ENCODE results near the gene HMGA1.
"Not testable (repeated sequence)": the region's sequence is repeated elsewhere in the genome, so short reads cannot be mapped to it uniquely, and the experiment has no call there.

The HMGA1 gene

DNA sequence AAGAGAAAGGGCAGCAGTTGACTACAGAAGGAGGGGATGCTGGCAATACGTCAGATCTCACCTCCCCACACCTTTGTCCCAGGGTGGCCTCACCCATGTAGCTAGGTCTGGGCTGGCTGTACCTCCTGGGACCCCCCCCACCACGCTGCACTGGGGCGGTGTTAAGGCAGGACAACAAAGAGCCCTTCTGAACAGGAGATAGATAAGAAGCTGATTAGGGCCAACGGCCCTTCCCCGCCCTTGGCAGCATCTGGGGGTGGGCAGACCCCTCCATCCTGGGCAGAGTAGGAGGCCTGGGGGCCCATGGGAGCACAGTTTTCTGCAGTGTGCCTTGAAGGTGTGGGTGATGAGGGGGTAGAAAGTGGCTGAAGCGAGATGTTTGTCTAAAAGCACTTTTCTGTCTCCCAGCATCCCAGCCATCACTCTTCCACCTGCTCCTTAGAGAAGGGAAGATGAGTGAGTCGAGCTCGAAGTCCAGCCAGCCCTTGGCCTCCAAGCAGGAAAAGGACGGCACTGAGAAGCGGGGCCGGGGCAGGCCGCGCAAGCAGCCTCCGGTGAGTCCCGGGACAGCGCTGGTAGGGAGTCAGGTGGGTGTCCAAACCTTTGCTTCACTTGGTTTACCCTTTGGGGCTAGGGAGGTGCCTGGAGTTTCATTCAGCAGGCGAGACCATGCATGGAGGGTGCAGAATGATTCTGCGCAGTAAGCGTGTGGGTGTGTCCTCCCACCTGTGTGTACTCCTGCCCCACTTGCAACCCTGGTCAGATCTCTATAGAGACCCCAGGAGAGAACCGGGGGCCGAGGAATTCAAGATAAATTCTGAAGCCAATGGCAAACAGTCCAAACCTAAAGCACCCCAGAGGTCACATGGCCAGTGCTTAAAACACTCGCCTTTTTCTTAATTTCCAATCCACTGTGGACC lies 3.9 kb downstream of the HMGA1 start:
- DNase-seq, result no peak

DNA sequence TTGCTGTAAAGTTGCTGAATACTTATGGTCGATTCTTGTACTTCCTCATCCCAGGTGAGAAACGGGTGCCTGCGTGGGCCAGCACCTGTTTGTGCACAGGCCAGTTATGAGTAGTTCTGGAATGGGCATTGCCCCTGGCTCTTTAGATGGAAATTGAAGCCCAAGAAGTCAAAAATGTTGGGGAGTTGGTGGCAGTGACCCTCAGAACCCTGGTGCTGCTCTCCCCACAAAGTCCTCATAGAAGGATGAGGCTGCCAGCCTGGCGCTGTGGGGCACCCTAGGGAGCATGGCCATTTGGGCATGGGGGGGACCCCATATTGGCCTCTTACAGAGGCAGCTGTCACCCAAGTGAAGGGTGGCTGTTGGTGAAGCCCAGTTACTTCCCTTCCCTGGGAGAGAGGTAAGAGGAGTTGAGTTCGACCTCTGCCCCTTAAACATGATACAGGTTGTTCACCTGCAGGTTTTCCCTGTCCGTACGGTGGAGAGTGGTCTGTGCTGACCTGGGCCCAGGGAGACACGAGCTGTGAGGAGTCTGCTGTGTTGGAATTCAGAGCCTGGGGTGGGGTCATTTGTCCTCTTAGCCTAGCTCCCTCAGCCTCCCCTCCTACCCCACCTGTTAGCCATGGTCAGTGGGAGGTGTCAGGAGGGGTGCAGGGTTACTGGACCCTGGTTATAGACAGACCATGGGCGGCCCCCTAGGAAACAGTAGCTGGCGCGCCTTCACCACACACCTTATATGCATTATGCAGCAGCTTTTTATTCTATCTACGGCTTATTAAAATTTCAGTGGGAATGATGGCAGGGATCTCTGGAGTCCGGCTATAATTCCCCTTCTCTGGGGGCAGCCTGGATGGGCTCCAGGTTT lies 4.9 kb downstream of the HMGA1 start:
- no peak for DNase-seq

DNA sequence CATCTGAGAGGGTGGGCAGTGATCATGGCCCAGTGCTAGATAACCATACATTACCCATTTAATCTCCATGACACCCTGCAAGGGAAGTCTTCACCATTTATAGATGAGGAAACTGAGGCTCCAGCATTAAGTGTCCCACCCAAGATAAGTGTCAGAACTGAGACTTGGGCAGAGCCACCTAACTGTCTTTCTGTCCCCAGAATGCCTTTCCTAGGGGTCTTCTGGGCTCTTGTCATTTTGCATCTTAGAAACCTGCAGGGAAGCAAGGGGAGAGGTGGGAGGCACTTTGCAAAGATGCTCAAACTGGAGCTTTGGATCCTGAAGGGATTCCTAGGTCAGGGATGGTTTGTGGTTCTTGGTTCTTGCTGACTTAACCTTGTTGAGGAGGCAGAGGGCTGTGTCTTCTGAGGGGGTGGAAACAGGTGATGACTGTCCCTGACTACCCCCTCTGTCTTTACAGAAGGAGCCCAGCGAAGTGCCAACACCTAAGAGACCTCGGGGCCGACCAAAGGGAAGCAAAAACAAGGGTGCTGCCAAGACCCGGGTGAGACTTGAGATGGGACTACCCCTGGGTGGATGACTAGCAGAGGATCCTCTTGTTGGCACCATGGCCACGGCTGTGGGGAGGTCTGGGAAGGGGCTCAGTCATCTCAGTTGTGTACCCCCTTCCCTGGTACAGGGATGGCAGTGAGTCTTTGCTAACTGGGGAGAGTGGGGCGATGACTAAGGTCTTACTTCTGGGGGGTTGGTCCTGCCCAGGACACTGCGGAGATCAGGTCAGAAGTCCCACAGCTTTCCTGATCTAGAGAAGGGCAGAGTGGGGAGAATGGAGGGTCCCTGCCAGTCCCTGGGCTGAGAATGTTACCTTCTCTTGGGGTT lies 5.8 kb downstream of the HMGA1 start:
- DNase-seq, result no peak

DNA sequence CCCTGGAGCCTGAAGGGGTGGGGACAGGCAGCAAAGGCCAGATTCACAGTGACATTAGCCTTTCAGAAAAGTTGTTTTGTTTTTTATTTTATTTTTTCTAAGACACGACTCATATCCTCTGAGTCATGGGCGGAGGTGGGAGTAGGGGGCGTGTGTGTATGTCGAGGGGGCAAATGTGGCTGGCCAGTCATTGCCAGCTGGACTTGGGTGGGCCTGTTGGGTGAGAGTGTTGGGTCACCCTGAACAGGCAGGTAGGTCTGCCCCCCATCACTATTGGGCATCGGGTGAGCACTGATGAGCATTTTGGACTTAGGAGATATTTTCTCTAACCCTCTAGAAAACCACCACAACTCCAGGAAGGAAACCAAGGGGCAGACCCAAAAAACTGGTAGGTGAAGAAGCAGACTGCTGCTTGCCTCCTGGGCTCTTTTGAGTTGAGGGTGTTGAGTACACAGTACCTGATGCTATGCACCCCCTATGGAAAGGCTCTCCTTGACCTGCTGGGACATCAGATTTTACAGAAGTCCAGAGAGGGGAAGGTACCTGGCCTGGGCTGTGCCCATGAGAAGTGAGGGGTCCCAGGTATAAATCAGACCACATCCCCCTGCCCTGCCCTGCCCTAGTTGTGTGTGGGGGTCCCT lies 6.6 kb downstream of the HMGA1 start:
- DNase-seq, result no peak

DNA sequence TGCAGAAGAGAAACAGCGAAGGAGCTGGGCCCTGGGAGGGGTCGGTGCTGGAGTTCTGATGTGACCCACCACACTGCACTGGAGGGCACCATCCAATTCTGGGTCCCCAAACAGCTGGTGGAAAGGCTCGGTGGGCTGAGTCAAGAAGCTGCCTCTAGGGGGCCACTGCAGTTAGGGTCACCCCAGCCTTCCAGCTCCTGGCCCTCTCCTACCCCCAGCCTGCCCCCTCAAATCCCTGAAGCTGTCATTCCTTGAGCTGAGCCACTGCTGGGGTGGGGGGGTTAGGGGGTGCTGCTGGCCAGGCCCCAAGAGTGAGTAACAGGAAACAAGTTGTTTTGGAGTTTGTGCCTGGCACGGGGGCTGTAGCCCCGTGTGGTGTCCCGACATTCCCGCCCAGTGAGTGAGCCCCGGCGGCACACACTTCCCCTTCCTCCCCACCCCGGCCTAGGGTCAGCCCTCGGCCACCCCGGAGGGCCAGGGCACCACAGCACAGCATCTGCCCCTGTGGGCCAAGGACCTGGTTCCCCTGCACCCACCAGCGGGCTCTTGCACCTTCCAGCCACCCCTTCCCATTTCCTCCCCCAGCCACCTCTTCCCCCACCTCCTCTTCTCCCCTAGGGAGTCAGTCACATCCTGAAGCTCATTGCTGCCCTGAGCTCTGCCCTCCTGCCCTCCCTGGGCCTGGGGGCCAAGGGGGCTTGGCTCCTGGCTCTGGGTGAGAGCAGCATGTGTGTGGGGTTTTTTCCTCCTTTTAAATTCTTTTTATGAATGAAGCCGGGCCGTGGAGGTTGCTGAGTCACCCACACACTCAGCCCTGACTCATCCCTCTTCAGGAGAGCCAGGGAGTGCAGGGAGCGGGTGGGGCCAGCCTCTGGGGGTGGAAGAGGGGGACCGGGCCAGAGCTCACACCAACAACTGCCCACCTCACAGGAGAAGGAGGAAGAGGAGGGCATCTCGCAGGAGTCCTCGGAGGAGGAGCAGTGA lies 7.5 kb downstream of the HMGA1 start:
- no peak for DNase-seq

DNA sequence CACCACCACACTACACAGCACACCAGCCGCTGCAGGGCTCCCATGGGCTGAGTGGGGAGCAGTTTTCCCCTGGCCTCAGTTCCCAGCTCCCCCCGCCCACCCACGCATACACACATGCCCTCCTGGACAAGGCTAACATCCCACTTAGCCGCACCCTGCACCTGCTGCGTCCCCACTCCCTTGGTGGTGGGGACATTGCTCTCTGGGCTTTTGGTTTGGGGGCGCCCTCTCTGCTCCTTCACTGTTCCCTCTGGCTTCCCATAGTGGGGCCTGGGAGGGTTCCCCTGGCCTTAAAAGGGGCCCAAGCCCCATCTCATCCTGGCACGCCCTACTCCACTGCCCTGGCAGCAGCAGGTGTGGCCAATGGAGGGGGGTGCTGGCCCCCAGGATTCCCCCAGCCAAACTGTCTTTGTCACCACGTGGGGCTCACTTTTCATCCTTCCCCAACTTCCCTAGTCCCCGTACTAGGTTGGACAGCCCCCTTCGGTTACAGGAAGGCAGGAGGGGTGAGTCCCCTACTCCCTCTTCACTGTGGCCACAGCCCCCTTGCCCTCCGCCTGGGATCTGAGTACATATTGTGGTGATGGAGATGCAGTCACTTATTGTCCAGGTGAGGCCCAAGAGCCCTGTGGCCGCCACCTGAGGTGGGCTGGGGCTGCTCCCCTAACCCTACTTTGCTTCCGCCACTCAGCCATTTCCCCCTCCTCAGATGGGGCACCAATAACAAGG lies 8.5 kb downstream of the HMGA1 start:
- DNase-seq, result not testable (repeated sequence)

DNA sequence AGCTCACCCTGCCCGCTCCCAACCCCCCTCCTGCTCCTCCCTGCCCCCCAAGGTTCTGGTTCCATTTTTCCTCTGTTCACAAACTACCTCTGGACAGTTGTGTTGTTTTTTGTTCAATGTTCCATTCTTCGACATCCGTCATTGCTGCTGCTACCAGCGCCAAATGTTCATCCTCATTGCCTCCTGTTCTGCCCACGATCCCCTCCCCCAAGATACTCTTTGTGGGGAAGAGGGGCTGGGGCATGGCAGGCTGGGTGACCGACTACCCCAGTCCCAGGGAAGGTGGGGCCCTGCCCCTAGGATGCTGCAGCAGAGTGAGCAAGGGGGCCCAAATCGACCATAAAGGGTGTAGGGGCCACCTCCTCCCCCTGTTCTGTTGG lies 9.1 kb downstream of the HMGA1 start:
- DNase-seq, result not testable (repeated sequence)

DNA sequence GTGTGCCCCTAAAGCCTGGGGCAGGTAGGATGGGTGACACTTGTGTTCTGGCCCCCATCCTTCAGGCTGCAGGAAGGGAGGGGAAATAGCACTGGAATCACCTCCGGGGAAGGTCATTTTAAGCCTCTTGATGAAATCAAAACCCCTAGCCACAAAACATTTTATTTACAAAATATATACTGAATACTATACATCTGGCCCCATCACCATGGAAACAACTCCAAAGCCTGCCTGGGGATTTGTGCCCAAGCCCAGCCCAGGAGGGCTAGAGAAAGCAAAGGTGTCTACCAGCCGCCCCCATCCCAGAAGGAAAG lies 9.5 kb downstream of the HMGA1 start:
- no peak for DNase-seq

DNA sequence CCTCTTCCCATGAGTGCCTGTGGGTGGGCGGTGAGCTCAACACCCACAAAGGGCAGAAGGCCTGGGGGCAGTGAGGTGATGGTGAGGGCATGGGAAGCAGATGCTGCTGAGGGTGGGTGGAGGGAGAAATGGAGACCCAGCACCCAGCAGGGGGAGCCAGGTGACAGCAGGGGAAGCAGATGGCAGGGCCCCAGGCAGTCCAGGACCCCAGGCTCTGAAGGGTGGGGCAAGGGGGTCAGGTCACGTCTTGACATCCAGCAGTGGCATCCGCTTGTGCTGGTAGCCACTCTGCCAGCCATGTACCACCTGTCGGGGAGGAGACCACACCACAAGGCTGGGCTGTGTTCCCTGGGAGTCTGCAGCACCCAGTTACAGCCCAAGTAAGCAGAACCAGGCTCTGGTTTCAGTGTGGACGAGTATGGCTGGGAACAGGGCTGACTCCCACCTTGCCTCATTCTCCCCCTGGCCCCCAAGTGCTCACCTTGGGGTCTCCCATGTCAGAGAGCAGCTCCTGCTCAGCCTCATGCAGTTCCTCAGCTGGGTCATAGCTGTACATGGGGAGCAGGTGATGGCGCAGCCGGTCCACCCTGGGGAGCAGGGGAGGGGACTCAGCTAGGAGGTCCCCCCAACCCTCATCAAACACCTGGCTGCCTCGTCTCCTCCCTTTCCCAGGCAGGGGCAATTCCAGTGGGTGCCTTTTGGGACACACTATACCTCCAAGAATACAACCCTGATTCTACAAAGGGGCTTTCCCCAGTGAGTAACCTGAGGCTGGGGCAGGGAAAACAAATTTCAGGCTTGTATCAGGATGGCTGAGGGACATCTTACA lies 10.1 kb downstream of the HMGA1 start:
- no peak for DNase-seq

DNA sequence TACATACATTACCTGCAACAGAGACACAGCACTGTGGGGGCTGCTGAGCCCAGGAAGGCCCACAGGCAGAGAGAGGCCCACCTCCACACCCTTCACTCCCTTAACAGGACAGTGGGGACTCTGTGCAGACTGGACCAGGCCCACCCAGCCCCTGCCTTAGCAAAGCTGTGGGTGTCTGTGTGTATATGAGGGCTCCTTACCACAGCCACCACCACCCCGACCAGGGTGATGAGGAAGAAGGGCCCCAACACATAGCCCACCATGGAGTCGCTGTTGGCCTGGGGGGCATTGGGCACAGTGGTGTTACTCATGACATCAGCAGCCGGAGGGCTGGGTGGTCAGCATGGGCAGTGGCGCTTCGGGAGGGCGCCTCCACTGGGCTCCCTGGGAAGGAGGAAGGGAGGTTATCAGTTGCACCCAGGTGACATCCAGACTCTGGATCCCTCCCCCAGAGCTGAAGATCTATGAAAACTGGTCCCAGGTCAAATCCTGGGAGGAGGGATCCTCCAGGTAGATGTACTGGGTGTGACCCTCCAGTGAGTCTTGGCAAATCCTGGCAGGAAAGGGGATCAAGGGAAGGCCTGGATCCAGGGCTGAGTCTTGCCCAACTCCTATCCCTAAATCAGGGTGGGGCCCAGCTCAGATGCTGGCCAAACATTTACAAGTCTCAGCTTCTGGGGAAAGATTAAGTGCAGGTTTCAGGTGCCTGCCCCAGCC lies 11.0 kb downstream of the HMGA1 start:
- no peak for DNase-seq

DNA sequence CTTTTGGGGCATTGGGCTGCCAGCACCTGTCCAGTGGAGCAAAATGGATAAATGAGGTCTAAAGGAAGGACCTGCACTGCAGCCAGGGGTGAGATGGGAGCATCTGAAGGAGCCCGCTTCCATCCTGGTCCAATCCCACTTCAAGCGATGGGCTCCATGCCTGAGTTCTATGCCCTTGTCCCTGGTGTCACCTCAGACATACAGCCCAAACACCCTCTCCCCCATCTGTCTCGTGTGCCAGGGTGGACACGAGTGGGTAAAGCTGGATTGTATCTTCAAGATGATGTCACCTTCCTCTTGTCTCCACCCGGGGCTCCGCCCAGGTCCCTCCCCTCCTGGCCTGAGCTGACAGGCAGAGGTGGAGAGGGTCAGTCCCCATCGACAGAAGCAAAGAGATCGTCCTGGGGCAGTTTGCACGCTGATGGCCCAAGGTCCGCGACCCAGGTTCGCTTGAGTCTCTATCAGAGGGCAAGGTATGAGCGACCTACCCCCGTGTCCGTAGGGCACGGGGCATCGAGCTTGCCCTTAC lies 11.6 kb downstream of the HMGA1 start:
- no peak for DNase-seq

DNA sequence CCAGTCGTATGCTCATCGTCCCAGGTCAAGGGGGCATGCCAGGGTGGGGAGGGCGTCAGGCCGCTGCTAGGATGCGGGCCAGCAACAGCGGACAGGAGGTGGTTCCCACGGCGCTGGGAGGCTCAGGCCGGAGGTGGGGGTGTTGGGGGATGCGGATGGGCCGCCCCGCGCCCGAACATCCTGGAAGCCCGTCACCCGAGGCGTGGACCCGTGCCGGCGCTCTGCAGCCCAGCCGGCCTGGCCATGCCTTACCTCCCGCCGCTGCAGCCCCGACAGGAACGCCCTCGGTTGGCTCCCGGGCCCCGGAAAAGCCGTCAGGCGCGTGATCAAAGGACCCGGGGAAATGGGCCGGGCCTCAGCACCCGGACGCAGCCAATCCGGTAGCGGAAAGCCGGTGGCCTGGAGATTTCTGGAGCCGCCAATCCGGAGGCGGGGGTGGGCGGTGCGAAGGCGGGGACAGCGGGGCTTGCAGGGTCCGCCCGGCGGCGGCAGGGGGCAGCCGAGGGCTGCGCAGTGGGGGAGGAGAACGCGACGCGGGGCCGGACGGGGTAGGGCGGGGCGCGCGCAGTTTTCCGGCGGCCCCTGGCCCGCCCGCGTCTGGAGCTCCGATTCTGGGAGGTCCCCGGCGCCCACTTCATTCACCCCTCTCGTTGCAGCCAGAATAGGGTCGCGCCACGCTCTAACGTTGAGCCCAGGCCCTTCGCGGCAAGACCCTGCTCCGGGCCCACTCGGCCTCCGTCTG lies 12.2 kb downstream of the HMGA1 start, which contains the start of gene SMIM29:
SMIM29 (minus strand) TSS at position 280 of the 742 bp plus-strand sequence. CDS start 1,215 bp downstream, outside the sequence.
- DNase-seq, result peak; percentile 88 to 93

DNA sequence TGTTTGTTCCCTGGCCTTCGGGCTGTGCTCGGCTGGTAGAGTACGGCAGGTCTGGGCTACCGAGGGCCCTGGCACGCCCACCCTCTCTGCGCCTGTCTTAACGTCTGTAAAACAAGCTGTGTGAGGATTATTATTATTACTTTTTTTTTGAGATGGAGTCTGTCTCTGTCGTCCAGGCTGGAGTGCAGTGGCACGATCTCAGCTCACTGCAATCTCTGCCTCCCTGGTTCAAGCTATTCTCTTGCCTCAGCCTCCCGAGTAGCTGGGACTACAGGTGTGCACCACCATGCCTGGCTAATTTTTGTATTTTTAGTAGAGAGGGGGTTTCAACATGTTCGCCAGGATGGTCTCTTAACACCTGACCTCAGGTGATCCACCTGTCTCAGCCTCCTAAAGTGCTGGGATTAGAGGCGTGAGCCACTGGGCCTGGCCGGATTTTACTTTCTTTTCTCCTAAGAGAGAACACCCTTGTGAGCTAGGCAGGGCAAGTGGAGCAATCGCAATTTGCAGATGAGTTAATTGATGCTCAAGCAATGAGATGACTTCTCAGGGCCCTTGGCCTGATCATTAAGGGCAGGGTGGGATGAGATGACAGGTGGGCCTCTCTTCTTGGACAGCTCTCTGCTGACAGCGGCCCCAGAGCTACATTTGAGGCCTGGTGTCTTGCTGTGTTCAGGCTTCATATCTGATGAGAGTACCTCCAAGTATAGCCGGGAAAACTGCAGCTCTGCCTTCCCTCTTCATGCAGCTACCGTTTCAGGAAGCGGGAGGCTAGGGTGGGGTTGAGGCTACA lies 13.0 kb downstream of the HMGA1 start:
- no peak for DNase-seq

DNA sequence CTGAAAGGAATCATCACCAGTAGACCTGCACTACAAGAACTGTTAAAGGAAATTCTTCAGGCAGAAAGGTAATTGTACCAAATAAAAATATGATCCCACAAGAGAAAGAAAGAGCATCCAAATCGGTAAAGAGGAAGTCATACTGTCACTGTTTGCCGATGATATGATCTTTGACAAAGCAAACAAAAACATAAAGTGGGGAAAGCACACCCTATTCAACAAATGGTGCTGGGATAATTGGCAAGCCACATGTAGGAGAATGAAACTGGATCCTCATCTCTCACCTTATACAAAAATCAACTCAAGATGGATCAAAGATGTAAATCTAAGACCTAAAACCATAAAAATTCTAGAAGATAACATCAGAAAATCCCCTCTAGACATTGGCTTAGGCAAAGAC lies 15.7 kb downstream of the HMGA1 start:
- DNase-seq, result not testable (repeated sequence)

DNA sequence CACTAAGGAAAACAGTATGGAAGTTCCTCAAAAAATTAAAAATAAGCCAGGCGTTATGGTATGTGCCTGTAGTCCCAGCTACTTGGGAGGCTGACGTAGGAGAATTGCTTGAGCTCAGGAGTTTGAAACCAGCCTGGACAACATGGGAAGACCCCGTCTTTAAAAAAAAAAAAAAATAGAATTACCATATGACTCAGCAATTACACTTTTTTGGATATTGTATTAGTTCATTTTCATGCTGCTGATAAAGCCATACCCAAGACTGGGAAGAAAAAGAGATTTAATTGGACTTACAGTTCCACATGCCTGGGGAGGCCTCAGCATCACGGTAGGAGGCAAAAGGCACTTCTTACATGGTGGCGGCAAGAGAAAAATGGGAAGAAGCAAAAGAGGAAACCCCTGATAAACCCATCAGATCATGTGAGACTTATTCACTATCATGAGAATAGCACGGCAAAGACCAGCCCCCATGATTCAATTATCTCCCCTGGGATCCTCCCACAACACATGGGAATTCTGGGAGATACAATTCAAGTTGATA lies 22.9 kb downstream of the HMGA1 start:
- DNase-seq, result no peak

DNA sequence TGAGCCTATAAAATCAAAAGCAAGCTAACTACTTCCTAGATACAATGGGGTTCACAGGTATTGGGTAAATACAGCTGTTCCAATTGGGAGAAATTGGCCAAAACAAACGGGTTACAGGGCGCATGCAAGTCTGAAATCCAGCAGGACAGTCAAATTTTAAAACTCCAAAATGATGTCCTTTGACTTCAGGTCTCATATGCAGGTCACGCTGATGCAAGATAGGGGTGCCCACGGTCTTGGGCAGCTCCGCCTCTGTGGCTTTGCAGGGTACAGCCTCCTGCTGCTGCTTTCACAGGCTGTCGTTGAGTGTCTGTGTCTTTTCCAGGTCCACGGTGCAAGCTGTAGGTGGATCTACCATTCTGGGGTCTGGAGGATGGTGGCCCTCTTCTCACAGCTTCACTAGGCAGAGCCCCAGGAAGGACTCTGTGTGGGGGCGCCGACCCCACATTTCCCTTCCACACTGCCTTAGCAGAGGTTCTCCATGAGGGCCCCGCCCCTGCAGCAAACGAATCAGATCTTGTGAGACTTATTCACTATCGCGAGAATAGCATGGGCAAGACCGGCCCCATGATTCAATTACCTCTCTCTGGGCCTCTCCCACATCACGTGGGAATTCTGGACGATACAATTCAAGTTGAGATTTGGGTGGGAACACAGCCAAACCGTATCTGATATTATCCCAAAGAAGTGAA lies 24.0 kb downstream of the HMGA1 start:
- DNase-seq, result no peak

Data from NCI-H1930 (cell line).